Cerebellar cortex (tissue), 1 donor: Measurements from ENCODE around the gene QARS1.
A peak's percentile ranks its signal among the peaks of the same experiment; 100 is the strongest.

Experiments used
- DNase-seq: peaks from one replicate; pipeline ENCODE4 v3.0.0-alpha.2; 2015; ENCODE audit warnings: low spot score

Gene QARS1

DNA sequence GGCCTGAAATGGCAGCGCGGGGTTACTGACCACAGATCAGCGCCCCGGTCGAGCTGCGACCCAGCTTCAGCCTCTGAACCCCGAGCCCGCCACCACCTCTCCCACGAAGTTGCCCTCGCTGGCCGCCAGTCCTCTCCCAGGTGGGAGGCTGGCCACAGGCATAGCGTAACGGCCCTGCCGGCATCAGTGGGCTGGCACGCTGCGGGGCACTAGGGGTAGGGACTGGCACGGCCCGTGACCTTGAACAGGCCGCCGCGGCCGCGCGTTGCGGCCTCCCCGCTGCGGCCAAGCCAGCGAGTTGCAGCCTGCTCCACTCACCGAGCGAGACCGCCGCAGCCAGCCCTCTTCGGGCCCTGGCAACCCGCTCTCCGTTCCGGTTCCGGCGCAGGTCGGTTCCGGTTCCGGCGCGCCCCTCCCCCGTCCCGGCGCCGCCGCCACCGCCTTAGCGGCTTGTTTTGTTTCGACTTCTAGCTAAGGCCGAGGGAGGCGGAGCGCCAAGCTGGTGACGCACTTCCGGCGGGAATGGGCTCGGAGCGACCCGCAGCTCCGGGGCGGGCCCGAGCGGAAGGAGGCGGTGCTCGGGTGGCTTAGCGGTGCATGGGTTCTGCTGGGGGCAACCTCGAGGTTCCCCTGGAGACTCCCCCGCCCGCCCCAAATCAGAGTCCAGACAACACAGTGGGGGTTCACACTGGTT is 16.0 kb upstream of the QARS1 start, which contains the start of gene USP19:
Gene USP19 (minus strand): TSS at position 386 of the 694 bp plus-strand sequence. CDS start 1,678 bp downstream, outside the sequence.
- peak; percentile 96 for DNase-seq

DNA sequence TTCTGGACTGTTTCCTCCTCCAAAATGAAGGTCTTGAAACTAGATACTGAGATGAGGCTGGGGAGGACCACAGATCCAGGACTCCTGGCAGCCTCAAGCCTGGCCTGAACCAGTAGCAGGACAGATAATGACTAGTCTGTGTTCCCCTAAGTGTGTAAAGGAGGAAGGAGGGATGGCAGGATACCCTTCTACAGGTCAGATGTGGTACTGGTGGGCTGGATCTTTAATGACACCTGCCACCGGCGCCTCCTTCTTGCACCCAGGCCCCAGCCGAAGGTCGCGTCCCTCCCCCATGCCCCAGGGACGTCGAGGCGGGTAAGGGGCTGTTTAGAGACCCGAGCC is 15.5 kb upstream of the QARS1 start:
- DNase-seq: no peak

DNA sequence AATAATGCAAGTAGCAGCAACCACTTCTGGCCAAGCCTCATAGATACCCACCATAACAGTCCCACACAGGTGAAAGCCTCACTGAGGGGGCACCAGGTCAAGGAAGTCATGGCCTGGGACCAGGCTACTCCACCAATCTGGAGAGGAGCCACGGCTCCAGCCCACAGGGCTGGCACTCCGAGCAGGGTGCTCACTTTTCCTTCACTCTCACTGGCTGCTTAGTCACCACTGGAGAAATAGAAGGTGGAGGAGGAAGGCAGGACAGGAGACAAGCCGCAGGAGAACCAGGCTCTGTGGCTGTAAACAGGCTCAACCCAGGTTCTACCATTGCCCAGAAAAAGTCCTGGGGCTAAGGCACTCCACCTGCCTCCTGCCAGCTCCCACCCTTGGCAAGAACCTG is 14.9 kb upstream of the QARS1 start:
- no peak for DNase-seq

DNA sequence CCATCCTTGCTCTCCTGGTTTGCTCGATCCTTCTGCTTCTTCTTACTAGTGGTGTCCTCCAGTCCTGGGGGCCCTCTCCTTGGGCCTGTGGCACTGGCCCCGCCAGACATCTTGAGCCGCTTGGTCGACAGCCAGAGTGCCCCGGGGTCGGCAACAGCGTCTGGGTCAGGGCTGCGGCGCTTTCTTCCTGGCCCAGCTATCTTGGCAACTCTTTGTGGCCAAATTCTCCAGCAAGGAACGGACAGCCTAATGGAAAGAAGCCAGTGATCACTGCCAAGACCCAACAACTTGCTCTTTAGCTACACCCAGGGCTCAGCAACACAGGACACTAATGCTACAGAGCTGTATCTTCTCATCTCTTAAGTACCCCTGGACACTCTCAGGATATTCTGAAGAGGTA is 14.5 kb upstream of the QARS1 start:
- DNase-seq: no peak

DNA sequence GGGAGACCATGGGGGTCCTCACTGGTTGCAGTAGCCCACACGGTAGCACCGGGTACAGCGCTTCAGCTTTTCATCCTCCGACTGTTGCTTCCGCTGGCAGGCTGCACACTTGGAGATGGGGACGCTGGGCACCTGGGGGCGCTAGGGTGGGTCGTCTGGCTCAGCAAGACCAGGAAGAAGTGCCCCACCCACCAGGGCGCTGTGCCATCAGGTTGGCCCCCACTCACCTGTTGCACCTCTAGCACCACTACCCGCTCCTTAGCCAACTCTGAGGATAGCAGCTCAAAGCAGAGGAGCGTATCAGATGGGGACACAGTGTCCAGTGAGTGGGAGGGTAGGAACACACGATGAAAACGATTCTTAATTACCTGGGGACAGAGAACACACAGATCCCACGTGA is 7.7 kb upstream of the QARS1 start:
- DNase-seq: no peak

DNA sequence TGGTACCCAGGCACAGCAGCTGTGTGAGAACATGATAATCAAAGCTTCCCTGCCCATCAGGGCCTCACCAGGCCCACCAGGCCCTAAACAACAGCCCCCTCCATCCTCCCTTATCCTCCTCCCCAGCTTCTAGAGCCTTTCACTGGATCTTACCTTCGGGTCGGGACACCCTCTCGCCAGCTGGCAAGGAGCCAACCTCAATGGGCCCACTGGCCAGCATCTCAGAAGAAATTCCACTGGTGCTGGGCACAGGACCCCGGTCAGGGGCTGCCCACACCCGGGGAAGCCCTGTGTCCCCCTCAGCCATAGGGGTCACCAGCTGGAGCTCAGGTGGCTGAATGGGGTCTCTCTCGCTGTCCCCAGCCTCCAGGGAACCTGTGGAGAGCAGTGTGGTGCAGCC is 6.8 kb upstream of the QARS1 start:
- no peak for DNase-seq

DNA sequence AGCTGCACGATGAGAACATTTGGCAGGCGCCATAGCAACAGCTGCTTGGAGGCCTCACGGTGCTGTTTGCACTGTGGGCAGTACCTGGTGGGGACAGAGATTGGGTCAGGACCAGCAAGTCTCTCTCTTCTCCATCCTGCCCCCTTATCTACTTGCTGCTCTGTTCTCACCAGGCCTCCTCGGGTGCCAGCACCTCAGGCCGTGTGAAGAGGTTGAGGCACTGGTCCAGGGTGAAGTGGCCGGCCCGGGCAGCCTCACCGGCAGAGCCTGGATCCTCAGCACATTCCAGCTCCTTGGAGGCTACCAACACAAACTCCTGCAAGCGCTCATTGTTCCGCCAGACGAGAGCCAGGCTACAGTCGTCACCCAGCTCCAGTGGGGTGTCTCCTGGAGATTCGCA is 6.2 kb upstream of the QARS1 start:
- DNase-seq: no peak

DNA sequence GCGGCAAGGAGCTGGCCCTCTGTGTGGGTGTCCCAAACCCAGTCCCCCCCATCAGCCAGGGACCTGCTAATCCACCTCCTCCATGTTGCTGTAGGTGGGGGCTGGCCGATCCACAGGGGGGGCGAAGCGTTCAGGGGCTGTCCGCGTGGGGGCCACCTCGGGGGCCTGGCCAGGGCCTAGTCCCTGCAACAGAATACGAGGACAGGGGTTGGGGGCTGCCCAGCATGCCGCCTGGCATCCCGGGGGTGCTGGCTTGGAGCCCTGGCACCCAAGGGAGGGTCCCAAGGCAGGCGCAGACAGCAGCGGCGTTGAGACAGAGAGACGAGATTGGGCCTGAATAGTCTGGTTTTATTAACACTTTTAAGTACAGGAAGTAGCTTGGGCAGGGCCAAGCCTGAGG is 3.8 kb upstream of the QARS1 start:
- no peak for DNase-seq

DNA sequence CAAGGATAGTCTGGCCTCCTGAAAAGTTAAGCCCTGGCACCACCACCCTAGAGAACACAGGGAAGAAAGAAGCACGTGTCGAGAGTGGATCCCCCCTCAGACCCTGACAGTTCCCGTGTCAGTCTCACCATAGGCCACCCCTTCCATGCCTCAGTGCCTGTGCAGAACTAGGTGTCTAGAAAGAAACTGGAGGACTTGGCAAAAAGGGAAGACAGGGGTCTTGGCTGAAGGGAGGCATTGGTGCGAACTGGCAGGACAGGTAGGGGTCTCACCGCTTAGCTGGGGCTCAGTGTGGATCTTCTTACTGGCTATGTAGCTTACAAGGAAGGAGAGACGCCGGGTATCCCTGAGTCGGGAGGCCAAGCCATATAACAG is 518 bp downstream of the QARS1 start:
- no peak for DNase-seq

DNA sequence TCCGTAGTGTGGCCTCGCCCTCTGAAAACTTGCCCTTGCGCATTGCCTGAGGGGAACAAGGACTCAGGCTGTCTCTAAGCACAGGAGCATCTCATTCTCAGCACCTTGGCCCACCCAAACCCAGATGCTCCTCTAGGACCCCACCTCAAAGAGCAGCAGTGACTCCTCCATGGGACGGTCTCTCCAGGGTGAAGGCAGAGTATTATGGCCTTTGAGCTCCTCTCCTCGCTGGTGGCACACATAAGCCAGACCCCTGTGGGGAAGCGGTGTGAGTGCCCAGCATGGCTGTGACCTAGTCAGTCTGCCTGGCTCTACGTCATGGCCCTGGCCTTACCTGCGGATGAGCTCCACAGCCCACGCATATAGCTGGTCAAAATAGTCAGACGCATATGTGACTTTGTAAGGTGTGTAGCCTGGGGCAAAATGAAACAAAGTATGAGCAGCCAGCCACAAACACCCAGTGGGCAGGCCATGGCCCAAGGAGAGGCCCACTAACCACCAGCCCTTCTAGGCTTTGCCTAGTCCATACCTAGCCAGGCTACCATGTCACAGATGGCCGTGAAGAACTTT is 4.4 kb downstream of the QARS1 start:
- DNase-seq: no peak

DNA sequence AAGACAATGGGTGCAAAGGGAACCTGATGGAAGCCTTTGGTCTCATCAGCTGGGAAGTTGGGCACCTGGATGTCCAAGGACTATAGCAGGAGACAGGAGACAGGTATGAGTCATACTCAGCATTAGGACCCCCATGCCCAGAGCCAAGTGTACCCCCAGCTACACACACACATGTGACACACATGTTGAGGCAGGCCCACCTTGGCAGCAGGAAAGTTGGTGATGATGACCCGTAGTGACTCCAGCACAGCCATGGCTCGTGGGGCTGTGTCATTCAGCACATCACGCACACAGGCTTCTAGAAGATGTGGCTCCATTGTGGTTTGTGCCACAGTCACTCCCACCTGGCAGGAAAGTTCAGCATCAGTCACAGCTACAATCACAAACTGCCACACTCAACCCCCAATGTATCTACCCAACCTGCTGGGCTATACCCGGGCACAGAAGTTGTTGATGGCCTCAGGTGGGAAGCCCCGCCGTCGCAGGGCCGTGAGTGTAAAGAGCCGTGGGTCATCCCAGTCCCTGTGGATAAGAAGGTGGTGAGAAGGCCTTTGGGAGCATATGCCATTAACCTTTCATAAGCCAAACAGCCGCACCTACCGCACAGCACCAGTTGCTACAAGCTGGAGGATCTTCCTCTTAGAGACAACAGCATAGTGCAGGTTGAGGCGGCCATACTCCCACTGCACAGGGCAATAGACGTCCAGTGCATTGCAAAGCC is 5.5 kb downstream of the QARS1 start:
- no peak for DNase-seq

DNA sequence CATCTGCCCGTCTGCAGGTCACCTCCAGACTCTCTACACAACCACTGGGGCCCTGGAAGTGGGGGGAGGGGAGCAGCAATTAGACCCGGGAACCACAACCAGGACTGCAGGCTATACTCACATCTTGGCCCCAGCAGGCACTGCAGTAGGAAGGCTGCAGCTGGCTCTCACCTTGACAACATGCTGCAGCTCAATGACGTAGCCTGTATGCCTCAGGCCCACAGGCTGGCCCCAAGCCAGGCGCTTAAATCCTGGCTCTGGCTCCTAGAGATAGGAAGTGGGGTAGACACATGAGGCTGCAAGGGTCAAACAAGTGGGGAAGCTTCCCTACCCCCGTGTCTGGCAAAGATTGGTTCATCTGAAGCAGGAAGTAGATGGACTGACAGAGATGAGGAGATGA is 6.1 kb downstream of the QARS1 start:
- DNase-seq: no peak

DNA sequence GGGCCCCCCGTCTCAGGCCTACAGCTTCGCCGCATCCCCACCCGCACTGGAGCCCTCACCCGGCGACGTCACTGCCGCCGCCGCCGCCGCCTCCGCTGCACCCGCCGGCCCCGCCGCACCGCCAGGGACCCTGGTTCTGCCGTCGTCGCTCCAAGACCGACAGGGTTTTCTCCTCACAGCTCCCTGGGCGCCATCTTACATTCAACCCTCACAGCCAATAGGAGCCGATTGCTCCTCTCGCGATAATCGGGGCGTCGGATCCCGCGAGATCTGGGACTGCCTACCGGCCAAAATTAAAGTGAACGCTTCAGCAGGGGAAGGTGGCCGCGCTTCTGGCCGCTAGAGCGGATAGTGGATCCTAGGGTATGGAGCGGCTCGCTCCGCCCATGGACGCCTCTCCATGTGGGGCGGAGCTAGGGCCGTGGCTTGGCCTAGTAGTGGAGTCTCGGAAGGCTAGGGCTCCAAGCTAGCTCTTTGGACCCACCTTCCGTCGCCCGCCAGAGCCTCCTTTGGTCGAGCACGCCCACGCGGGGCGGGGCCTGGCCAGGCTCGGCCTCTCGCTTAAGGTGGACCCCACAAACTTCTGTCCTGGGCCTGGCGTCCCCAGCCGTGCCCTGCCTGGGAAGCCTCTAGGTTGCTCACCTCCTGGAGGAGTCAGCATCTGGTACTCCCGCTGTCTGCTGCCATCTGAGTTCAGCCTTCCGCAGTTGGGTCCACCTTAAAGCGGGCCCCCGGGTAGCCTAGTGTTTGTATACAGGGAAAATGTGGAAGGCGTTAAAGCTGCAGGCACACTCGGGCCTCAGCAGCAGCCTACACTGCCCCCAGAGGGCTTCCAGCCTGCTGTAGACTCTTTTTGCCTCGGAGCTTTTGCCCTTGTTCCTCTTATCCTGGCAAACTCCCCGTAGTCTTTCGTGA is 10.4 kb downstream of the QARS1 start, which contains the start of gene QRICH1:
Gene QRICH1 (minus strand): TSS at position 219 of the 915 bp plus-strand sequence. CDS start 17,054 bp downstream, outside the sequence.
- DNase-seq: peak; percentile 99

DNA sequence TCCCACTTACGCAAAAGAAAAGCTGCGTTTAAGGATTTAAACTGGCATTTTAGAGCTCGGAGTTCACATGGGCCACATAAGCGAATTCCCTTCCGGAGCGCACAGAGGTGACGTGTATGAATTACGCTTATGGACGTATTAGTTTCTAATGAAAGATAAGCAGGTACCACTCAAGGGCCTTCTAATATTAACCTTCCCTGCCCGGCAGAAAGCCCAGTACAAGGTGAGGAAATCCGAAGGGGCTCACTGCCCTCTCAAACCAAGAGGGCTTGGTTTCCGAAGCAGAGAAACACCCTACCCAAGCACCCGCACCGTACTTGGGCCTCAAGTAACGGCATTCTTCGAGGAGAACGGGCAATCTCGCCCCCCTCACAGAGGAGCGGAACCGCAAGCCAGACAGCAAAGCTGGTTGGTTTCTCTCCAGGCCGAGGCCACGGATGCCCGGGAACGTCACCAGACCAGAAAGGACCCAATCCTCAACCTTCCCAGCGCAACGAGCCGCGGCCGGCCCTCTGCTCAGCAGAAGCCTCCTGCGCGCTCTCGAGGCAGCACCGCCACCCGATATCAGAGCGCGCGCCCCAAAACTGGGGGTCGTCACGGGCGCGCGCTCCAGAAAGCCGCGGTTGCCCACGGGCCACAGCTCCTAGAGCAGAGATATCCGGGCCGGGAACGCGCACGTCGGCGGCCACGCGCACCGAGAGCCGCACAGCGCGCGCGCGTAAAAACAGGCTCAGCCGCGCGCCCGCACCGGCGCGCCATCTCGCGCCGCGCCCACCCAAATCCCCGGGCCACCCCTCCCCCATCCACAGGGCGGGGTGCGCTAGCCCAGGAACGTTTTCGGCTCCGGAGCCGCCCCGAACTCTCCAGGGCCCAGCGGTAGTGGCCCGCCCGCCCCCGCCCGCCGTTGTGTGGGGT is 11.4 kb downstream of the QARS1 start:
- peak; percentile 61 for DNase-seq

DNA sequence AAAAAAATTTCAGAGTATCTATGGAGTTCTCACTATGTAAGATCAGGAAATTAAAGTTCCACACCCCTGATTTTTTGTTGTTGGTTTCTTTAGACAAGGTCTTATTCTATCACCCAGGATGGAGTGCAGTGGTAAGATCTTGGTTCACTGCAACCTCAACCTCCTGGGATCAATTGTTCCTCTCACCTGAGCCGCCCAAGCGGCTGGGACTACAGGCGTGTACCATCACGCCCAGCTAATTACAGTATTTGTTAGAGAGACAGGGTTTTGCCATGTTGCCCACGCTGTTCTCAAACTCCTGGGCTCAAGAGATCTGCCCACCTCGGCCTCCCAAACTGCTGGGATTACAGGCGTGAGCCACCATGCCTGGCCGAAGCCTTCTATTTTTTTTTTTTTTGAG is 23.1 kb downstream of the QARS1 start:
- DNase-seq: no peak

DNA sequence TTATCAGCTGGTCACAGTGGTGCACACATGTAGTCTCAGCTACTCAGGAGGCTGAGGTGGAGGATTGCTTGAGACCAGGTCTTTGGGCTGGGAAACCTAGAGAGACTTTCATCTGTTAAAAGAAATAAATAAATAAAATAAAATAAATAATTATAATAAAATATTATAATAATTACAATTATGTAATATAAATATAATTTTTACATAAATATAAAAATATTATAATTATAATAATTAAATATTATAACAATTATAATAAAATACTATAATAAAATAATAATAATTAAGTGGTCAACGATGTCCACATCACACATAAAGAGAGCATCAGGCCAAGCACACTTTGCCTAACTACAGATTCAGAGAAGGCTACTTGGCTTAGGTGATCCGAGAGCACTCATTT is 25.3 kb downstream of the QARS1 start:
- no peak for DNase-seq

DNA sequence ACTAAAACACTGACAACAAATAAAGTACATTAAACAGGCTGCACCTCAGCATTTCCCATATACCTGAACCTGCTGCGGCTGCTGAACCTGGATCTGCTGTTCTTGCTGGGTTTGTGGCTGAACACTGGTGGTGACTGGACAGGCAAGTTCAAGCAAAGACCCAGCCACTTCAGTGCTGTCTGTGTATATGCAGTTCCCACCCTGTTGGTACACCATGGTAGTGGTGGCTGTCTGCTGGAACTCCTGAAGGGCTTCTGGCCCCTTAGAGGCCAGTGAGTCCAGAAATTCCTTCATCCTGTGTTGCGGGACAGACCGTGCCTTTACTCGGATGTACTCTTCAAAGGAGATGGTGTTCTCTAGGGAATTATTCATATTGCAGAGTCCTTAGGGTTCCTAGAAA is 27.9 kb downstream of the QARS1 start:
- DNase-seq: no peak

DNA sequence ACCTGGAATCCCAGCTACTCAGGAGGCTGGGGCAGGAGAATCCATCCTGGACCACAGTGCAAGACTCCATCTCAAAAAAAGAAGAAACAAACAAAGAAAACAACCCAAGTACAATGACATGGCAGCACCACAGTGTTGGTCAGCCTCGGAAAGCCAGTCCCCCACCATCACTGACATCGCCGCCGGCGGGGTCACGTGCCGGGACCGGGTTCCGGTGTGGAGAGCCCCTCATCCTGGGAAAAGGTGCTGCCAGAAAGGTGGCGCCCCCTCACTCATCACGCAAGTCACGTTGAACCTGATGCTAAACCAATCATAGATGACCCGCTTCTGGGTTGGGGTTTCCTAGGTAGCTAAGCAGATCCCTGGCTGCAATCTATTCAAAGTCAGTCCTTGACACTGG is 28.4 kb downstream of the QARS1 start:
- DNase-seq: no peak

DNA sequence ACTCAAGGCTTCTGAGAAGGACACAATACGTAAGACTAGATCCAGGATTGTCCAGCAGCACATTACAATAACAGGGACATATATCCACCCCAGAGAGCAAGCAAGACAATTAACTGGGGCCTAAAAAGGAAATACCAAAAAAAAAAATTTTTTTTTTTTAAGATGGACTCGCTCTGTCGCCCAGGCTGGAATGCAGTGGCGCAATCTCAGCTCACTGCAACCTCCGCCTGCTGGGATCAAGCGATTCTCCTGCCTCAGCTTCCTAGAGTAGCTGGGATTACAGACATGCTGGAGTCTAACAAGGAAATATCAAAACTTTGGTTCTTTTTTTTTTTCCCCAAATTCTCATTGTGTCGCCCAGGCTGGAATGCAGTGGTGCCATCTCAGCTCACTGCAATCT is 46.5 kb downstream of the QARS1 start:
- DNase-seq: no peak

DNA sequence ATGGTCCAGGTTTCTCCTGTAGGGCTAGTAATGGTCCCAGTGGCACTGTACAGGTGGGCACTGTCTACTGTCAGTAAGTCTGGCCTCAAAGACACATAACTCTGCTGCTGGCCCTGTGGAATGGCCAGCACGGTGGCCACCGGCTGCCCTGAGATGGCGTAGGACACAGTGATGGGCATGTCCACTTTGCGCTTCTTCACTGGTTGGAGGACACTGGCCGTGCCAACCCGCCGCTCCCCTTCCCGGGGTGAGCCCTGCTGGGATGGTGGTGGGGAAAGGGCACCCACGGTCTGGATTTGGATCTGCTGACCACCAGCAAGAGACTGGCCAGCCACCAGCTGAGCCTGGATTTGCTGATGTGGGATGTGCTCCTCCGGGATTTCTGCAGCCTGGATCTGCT is 47.3 kb downstream of the QARS1 start:
- no peak for DNase-seq

DNA sequence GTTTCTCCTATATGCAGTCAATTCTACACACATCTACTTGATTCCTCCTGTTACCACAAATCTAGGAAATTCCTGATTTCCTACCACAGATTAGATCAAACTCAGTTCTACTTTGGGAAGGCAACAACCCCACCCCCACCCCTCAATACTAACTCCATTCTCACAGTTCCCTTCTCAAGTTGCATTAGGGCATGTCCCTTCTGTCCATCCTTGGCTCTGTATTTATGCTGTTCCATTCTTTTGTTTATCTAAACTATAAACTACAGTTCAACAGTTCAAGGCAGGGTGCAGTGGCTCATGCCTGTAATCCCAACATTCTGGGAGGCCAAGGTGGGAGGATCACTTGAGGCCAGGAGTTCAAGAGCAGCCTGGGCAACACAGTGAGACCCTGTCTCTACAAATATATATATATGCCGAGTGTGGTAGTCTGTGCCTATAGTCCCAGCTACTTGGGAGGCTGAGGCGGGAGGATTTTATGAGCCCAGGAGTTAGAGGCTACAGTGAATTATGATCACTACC is 50.2 kb downstream of the QARS1 start:
- DNase-seq: no peak
